K562 (cell line): ENCODE data around the gene SELENOI. TPM values are rescaled to one million over a fixed set of nuclear protein-coding genes. Genes with fewer than 3 reads are reported as not detected.

ENCODE experiments used
- ATAC-seq: fragments of 200-7000 bp; cut with Tn5 transposase; 3 replicates; pipeline ENCODE4 v1.9.1; 2020; ENCODE audit warnings: moderate library complexity
- BruUV-seq: library from RNA; stranded (reverse); fragments of 400-500 nt; replicated peaks from 2 replicates; lab custom pipeline; 2021; lab: Mats Ljungman, UMichigan
- CTCF ChIA-PET: fragments of 300-600 bp; formaldehyde crosslinking; extraction: SDS; loops from one replicate; lab custom pipeline; 2021; ENCODE audit warnings: low intra/inter-chr PET ratio; lab: Yijun Ruan, JAX
- POLR2A ChIA-PET: fragments of 300-600, 350-650 bp; sonication (Branson Sonifier 250); formaldehyde crosslinking; extraction: SDS; loops from one replicate; lab custom pipeline; 2021; ENCODE audit warnings: antibody characterized with exemption, inconsistent platforms; lab: Yijun Ruan, JAX
- DNase-seq, 4 experiments: peaks; one replicate each; pipeline versions ENCODE4 v3.0.0 to v3.0.0-alpha.2; 2011 to 2018; ENCODE audit warnings: low spot score in 3 of 4, mixed read lengths in 3 of 4; ENCODE audit errors: extremely low read depth in 1 of 4
- FAIRE-seq: peaks from 2 replicates; lab custom pipeline; 2011; peaks lifted over from hg19 to GRCh38; lab: Jason Lieb, UNC
- H2AFZ ChIP-seq: 2 replicates; pipeline ENCODE4 v1.6.0; 2011; ENCODE audit warnings: low read depth, low read length, control low read depth, inconsistent platforms
- H3K27ac ChIP-seq: fragments of 200-600 bp; 3 replicates; pipeline ENCODE4 v1.8.0; 2011; ENCODE audit warnings: low read depth, mild to moderate bottlenecking, control low read depth, inconsistent platforms, low read length, moderate library complexity, mixed read lengths; ENCODE audit errors: extremely low read depth
- H3K27me3 ChIP-seq, 2 experiments: fragments of 300-600 bp in 1 of 2; 2 replicates in 1 of 2; 3 replicates in 1 of 2; pipeline versions ENCODE4 v1.6.0 to v1.8.0; 2011; ENCODE audit warnings: inconsistent platforms in 2 of 2, low read length in 2 of 2, mild to moderate bottlenecking in 1 of 2, mixed read lengths in 1 of 2, moderate library complexity in 1 of 2; ENCODE audit not compliant: control insufficient read depth in 2 of 2, insufficient read depth in 2 of 2
- H3K36me3 ChIP-seq: fragments of 300-600 bp; 3 replicates; pipeline ENCODE4 v1.8.0; 2011; ENCODE audit warnings: mild to moderate bottlenecking, low read length, inconsistent platforms; ENCODE audit not compliant: control insufficient read depth, insufficient read depth
- H3K4me1 ChIP-seq, 2 experiments: fragments of 200-600 bp in 1 of 2; replicated peaks in 1 of 2; 2 replicates in 1 of 2; 3 replicates in 1 of 2; pipeline versions ENCODE4 v1.5.1 to v1.8.0; 2011; ENCODE audit warnings: inconsistent platforms in 2 of 2, low read length in 2 of 2, mild to moderate bottlenecking in 1 of 2, mixed read lengths in 1 of 2, moderate library complexity in 1 of 2; ENCODE audit not compliant: control insufficient read depth in 2 of 2, insufficient read depth in 2 of 2
- H3K4me2 ChIP-seq: 2 replicates; pipeline ENCODE4 v1.6.1; 2011; ENCODE audit warnings: low read length, control low read depth, inconsistent platforms, mixed read lengths; ENCODE audit not compliant: insufficient read depth
- H3K4me3 ChIP-seq: fragments of 200-600 bp; sonication (generic), shearing (Covaris generic); 2 replicates; pipeline ENCODE4 v1.5.1; 2016; ENCODE audit warnings: control low read depth, inconsistent platforms
- H3K79me2 ChIP-seq: fragments of 200-600 bp; 3 replicates; pipeline ENCODE4 v1.8.0; 2011; ENCODE audit warnings: low read length, inconsistent platforms; ENCODE audit not compliant: control insufficient read depth, insufficient read depth
- H3K9ac ChIP-seq, 2 experiments: 2 replicates each; pipeline versions ENCODE4 v1.6.0 to v1.6.1; 2011; ENCODE audit warnings: low read depth in 2 of 2, low read length in 2 of 2, control low read depth in 1 of 2, inconsistent platforms in 1 of 2, mild to moderate bottlenecking in 1 of 2, mixed read lengths in 1 of 2; ENCODE audit not compliant: insufficient read depth in 1 of 2
- H3K9me1 ChIP-seq: one replicate; pipeline ENCODE4 v1.6.0; 2011; ENCODE audit warnings: inconsistent platforms, mild to moderate bottlenecking, low read length, moderate library complexity; ENCODE audit not compliant: control insufficient read depth, insufficient read depth
- H3K9me3 ChIP-seq: replicated peaks from 2 replicates; pipeline ENCODE4 v1.5.1; 2011; ENCODE audit warnings: low read depth, low read length, inconsistent platforms; ENCODE audit not compliant: control insufficient read depth, insufficient read depth
- H4K20me1 ChIP-seq: replicated peaks from 2 replicates; pipeline ENCODE4 v1.6.1; 2011; ENCODE audit warnings: low read length, inconsistent platforms, mixed read lengths; ENCODE audit not compliant: control insufficient read depth, insufficient read depth
- CTCF ChIP-seq, 3 experiments: IDR thresholded peaks in 2 of 3; conservative IDR thresholded peaks in 1 of 3; 2 replicates each; pipeline ENCODE4 v1.5.1; 2011 to 2012; ENCODE audit warnings: low read length in 3 of 3, mild to moderate bottlenecking in 3 of 3, control low read depth in 2 of 3, improper control_type of control experiment in 1 of 3, inconsistent platforms in 1 of 3, low read depth in 1 of 3, mixed read lengths in 1 of 3, moderate library complexity in 1 of 3; ENCODE audit not compliant: insufficient read depth in 2 of 3
- FOXA1 ChIP-seq: fragments of 450-650 bp; IDR thresholded peaks from 2 replicates; pipeline ENCODE4 v1.6.1; 2016; ENCODE audit warnings: mild to moderate bottlenecking, borderline replicate concordance
- GATA2 ChIP-seq: sonication (generic); formaldehyde crosslinking; IDR thresholded peaks from 2 replicates; pipeline ENCODE4 v1.4.0; 2020; ENCODE audit warnings: mild to moderate bottlenecking, missing genetic modification reagents
- GATAD2A ChIP-seq: fragments of 450-650 bp; IDR thresholded peaks from 2 replicates; pipeline ENCODE4 v1.6.1; 2017
- HES1 ChIP-seq: fragments of 450-650 bp; IDR thresholded peaks from 2 replicates; pipeline ENCODE4 v1.6.1; 2016; ENCODE audit warnings: low read depth, mild to moderate bottlenecking, moderate library complexity
- KLF16 ChIP-seq: IDR thresholded peaks from 2 replicates; pipeline ENCODE4 v1.6.1; 2016; ENCODE audit warnings: antibody characterized with exemption
- KLF6 ChIP-seq: fragments of 250-450 bp; sonication (Bioruptor Pico); IDR thresholded peaks from 2 replicates; pipeline ENCODE4 v1.4.0; 2020; ENCODE audit warnings: mild to moderate bottlenecking, moderate library complexity, borderline replicate concordance
- L3MBTL2 ChIP-seq: fragments of 450-650 bp; IDR thresholded peaks from 2 replicates; pipeline ENCODE4 v1.6.1; 2016; ENCODE audit warnings: mild to moderate bottlenecking, moderate library complexity
- MTF1 ChIP-seq: fragments of 250-450 bp; sonication (Bioruptor Pico); IDR thresholded peaks from 2 replicates; pipeline ENCODE4 v1.9.0; 2021; ENCODE audit warnings: moderate library complexity, mild to moderate bottlenecking, inconsistent platforms, borderline replicate concordance
- POLR2AphosphoS2 ChIP-seq: IDR thresholded peaks from 2 replicates; pipeline ENCODE4 v1.6.1; 2012; ENCODE audit warnings: low read length, improper control_type of control experiment
- RBM15 ChIP-seq: fragments of 200-400 bp; formaldehyde crosslinking; IDR thresholded peaks from 2 replicates; pipeline ENCODE4 v1.6.1; 2018; ENCODE audit warnings: mild to moderate bottlenecking, low read length, moderate library complexity; ENCODE audit not compliant: insufficient read depth
- RFX1 ChIP-seq: fragments of 450-650 bp; IDR thresholded peaks from 2 replicates; pipeline ENCODE4 v1.6.1; 2016; ENCODE audit warnings: mild to moderate bottlenecking, moderate library complexity
- STAG1 ChIP-seq: sonication (generic); formaldehyde crosslinking; IDR thresholded peaks from 2 replicates; pipeline ENCODE4 v1.5.0; 2020; ENCODE audit warnings: missing genetic modification reagents, borderline replicate concordance
- TGIF2 ChIP-seq: sonication (generic); formaldehyde crosslinking; IDR thresholded peaks from 2 replicates; pipeline ENCODE4 v1.8.1; 2022; ENCODE audit warnings: mild to moderate bottlenecking, missing genetic modification reagents, moderate library complexity
- THRB ChIP-seq: fragments of 450-650 bp; formaldehyde crosslinking; conservative IDR thresholded peaks from 2 replicates; pipeline ENCODE4 v1.4.0; 2022; ENCODE audit warnings: mild to moderate bottlenecking, missing genetic modification characterization
- TOE1 ChIP-seq, 2 experiments: fragments of 450-650 bp in 1 of 2; sonication (generic) in 1 of 2; formaldehyde crosslinking in 1 of 2; IDR thresholded peaks; 2 replicates each; pipeline versions ENCODE4 v1.7.1 to v1.8.0; 2016 to 2022; ENCODE audit warnings: borderline replicate concordance in 2 of 2, mild to moderate bottlenecking in 2 of 2, antibody characterized with exemption in 1 of 2, inconsistent platforms in 1 of 2, low read depth in 1 of 2, missing genetic modification reagents in 1 of 2, moderate library complexity in 1 of 2
- ZNF282 ChIP-seq: sonication (generic); formaldehyde crosslinking; IDR thresholded peaks from 2 replicates; pipeline ENCODE4 v1.8.1; 2023; ENCODE audit warnings: missing genetic modification reagents
- WGBS: fragments of 100-300 bp; shearing (Covaris generic); methylation state at CpG from one replicate; pipeline ENCODE4 v1.1.6; 2016; ENCODE audit warnings: low coverage, mixed read lengths; ENCODE audit not compliant: insufficient coverage; ENCODE audit errors: missing lambda C conversion rate; 5-methylcytosine and 5-hydroxymethylcytosine counted together
- in situ Hi-C: fragments of 300-500 bp; cut with MboI; formaldehyde crosslinking; loops from 4 replicates; pipeline ENCODE4 v1.15.0; 2018; ENCODE audit warnings: inconsistent platforms, mixed read lengths
- intact Hi-C: fragments of 100-400 bp; cut with micrococcal nuclease; formaldehyde crosslinking; loops from 2 replicates; pipeline ENCODE4 v1.14.2; 2022
- polyA plus RNA-seq, 8 experiments: library from polyadenylated mRNA; depleted of rRNA in 4 of 8; stranded (reverse) in 5 of 8; unstranded in 3 of 8; fragments of >200 nt; fragmentation: Nextera tagmentation in 2 of 8; fragmentation: Illumina TruSeq in 1 of 8; extraction: Ambion mirVana in 2 of 8; extraction: Trizol in 1 of 8; gene quantifications; 2 replicates each; pipeline versions ENCODE4 v1.2.1 to v1.2.3, GENCODE V29; 2011 to 2014; ENCODE audit warnings: inconsistent platforms in 1 of 8, missing spikeins in 1 of 8
- total RNA-seq, 7 experiments: library from RNA; depleted of rRNA in 6 of 7; stranded (reverse); fragments of >200 nt in 6 of 7; fragmentation: Illumina TruSeq in 2 of 7; extraction: Trizol in 2 of 7; gene quantifications; 2 replicates each; pipeline versions ENCODE4 v1.2.1 to v1.2.3, GENCODE V29; 2011 to 2021; ENCODE audit warnings: low replicate concordance in 1 of 7

SELENOI gene
- total and polyA plus RNA-seq, 9 of the 15 experiments (the other 6 are each of a cell fraction or from before 2014, with no cell fraction given): 9.6 to 46.9 (median 24.4) TPM

GRCh38 chr2:26355038-26355995 lies 9.4 kb downstream of the SELENOI start:
- peak overlapping the region; percentile 95 for H3K27ac ChIP-seq
- peak overlapping the region; percentile 81 for H3K4me2 ChIP-seq
- DNase-seq (peak; percentile 48 to 93 (median 71)), FAIRE-seq (peak; percentile 90), ATAC-seq (peak; percentile 87)
- WGBS: 1% methylated on average over 9 of the region's 9 CpGs
- no TSS peak for BruUV-seq
- H3K4me3 ChIP-seq: peak overlapping the region; percentile 6; the same call in 1 of the 2 replicates
- 0 out of 2 replicates have a peak, but pooled peaks cover 5% of the 10 kb centered on the region for H4K20me1 ChIP-seq
- H3K4me1 ChIP-seq: peaks cover 41 to 75% of the 10 kb centered on the region in 2 experiments
- H3K9me3 ChIP-seq: no peaks in the 10 kb centered on the region; the same call in 1 of the 2 replicates
- ChIA-PET POLR2A (interaction anchor here (0.6 to 8.0 kb wide), 15 partner anchors 9 to 114 kb away, joined by 3 to 64 read pairs (median 3); partner anchors contain the start of genes ADGRF3, HADHA, HADHB and SELENOI), CTCF (no interaction called here)
- in situ Hi-C loops: no loop called here
- peak overlapping the region; percentile 80 to 85; a peak in 3 of 4 replicates for H3K9ac ChIP-seq
- no peaks in the 10 kb centered on the region for H3K9me1 ChIP-seq
- peaks cover 99% of the 10 kb centered on the region for H3K79me2 ChIP-seq
- intact Hi-C loops: loop anchor here (1.0 kb wide), 1 partner anchor 9 kb away; the partner anchor contains the start of genes ADGRF3 and SELENOI
- H3K27me3 ChIP-seq: no peaks in the 10 kb centered on the region
- H3K36me3 ChIP-seq: peaks cover 50% of the 10 kb centered on the region
- H2AFZ ChIP-seq: peak overlapping the region; percentile 22; the same call in 1 of the 2 replicates
- TF ChIP-seq GATA2 (CRISPR knock-in tag) (peak; percentile 95), GATAD2A (0 out of 2 replicates have a peak, but pooled peaks have one; percentile 55), HES1 (no peak), TGIF2 (CRISPR knock-in tag) (no peak), POLR2AphosphoS2 (no peak), KLF6 (CRISPR knock-in tag) (no peak), STAG1 (CRISPR knock-in tag) (no peak), ZNF282 (no peak), CTCF (IDR thresholded peaks at IDR 0.05 in 2 of 3, conservative IDR thresholded peaks at IDR 0.05 in 1 of 3; ENCODE audit: insufficient read depth in 2 of 3, low read depth in 1 of 3, low read length in 3 of 3) (no peak), RFX1 (no peak), THRB (0 out of 2 replicates have a peak, but pooled peaks have one; percentile 57), KLF16 (no peak), L3MBTL2 (peak; percentile 65), TOE1 (IDR thresholded peaks at IDR 0.05; ENCODE audit: borderline replicate concordance) (no peak), TOE1 (CRISPR knock-in tag; IDR thresholded peaks at IDR 0.05; ENCODE audit: borderline replicate concordance, low read depth) (no peak), MTF1 (CRISPR knock-in tag) (no peak), FOXA1 (no peak), RBM15 (no peak)
